Astrocyte of the spinal cord (primary cell): Measurements from ENCODE around the gene JCAD.

Experiments
- DNase-seq: peaks from one replicate; pipeline ENCODE4 v3.0.0; 2011; ENCODE audit warnings: low read depth, low spot score
- H3K4me3 ChIP-seq: 2 replicates; pipeline ENCODE4 v1.5.1; 2011; ENCODE audit warnings: low read depth, mild to moderate bottlenecking, low read length, moderate library complexity
- CTCF ChIP-seq: IDR thresholded peaks from 2 replicates; pipeline ENCODE4 v1.5.1; 2012; ENCODE audit warnings: low read depth, mild to moderate bottlenecking, low read length, inconsistent platforms
- in situ Hi-C: cut with HindIII; loops from 2 replicates; pipeline ENCODE4 v1.10.0; 2017; ENCODE audit warnings: low sequenced_read_pairs

JCAD gene

GRCh38 chr10:30048768-30049517, 10.4 kb downstream of the JCAD start:
- no peak for TF ChIP-seq CTCF
- in situ Hi-C loops: no loop called here
- DNase-seq: no peak

GRCh38 chr10:30047924-30048531, 11.4 kb downstream of the JCAD start:
- no peak overlapping the region for H3K4me3 ChIP-seq
- in situ Hi-C loops: no loop called here
- no peak for DNase-seq
- TF ChIP-seq CTCF: no peak

More at GRCh38 chr10:30048768-30049517, 10.4 kb downstream of the JCAD start:
- H3K4me3 ChIP-seq: no peak overlapping the region

- in situ Hi-C loops: no loop called here
- no peak for DNase-seq
- TF ChIP-seq CTCF: no peak
- H3K4me3 ChIP-seq: no peak overlapping the region
These were observed 12.0 kb downstream of the JCAD start for GRCh38 chr10:30047430-30047829.

GRCh38 chr10:30046476-30046875, 12.9 kb downstream of the JCAD start:
- TF ChIP-seq CTCF: no peak
- H3K4me3 ChIP-seq: no peak overlapping the region
- DNase-seq: no peak
- in situ Hi-C loops: no loop called here

- in situ Hi-C loops: no loop called here
- no peak overlapping the region for H3K4me3 ChIP-seq
- no peak for DNase-seq
- TF ChIP-seq CTCF: no peak
These were observed 13.4 kb downstream of the JCAD start for GRCh38 chr10:30045961-30046360.

GRCh38 chr10:30043476-30044270, 15.7 kb downstream of the JCAD start:
- in situ Hi-C loops: no loop called here
- no peak overlapping the region for H3K4me3 ChIP-seq
- no peak for DNase-seq
- TF ChIP-seq CTCF: no peak
